ENCODE measurements around the gene STX11.

The STX11 gene

DNA sequence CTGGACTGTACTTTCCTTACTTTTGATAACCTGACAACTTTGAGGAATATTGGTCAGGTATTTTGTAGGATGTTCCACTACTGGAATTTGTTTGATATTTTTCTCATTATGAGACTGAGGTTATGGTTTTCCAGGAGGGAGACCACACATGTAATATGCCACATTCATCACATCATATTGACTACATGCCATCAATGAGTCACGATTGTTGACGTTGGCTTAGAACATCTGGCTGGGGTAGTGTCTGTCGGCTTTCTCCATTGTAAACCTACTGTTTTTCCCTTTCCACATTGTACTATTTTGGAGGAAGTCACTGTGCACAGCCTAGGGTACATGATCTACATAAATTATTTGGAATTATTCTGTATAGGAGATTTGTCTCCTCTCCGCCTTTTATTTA, 1.4 kb upstream of the STX11 start:
- peak in 1 of 2 donors; percentile 53 for DNase-seq (ENCODE audit: low read depth in 2 of 2)
- TF ChIP-seq, protein P1, sequence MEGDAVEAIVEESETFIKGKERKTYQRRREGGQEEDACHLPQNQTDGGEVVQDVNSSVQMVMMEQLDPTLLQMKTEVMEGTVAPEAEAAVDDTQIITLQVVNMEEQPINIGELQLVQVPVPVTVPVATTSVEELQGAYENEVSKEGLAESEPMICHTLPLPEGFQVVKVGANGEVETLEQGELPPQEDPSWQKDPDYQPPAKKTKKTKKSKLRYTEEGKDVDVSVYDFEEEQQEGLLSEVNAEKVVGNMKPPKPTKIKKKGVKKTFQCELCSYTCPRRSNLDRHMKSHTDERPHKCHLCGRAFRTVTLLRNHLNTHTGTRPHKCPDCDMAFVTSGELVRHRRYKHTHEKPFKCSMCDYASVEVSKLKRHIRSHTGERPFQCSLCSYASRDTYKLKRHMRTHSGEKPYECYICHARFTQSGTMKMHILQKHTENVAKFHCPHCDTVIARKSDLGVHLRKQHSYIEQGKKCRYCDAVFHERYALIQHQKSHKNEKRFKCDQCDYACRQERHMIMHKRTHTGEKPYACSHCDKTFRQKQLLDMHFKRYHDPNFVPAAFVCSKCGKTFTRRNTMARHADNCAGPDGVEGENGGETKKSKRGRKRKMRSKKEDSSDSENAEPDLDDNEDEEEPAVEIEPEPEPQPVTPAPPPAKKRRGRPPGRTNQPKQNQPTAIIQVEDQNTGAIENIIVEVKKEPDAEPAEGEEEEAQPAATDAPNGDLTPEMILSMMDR (IDR thresholded peaks at IDR 0.05; ENCODE audit: low read depth, low read length) = no peak

GRCh38 chr6:144149558-144149893, 791 bp upstream of the STX11 start:
- TF ChIP-seq, protein P1 (IDR thresholded peaks at IDR 0.05; ENCODE audit: low read depth, low read length) = no peak
- DNase-seq (ENCODE audit: low read depth in 2 of 2) = no peak
- peak overlapping the region; percentile 71 to 80 for H3K4me3 ChIP-seq (replicated peaks in 1 of 2; ENCODE audit: low read depth in 2 of 2, low read length in 2 of 2)

More for the DNA sequence above, 1.4 kb upstream of the STX11 start:
- H3K4me3 ChIP-seq (replicated peaks in 1 of 2; ENCODE audit: low read depth in 2 of 2, low read length in 2 of 2) = no peak overlapping the region

GRCh38 chr6:144150710-144151657, 667 bp downstream of the STX11 start:
- peak overlapping the region; percentile 71 to 80 for H3K4me3 ChIP-seq (replicated peaks in 1 of 2; ENCODE audit: low read depth in 2 of 2, low read length in 2 of 2)
- DNase-seq (ENCODE audit: low read depth in 2 of 2) = peak; percentile 17 to 32
- TF ChIP-seq, protein P1 (IDR thresholded peaks at IDR 0.05; ENCODE audit: low read depth, low read length) = peak; percentile 28

- TF ChIP-seq, protein P1 (IDR thresholded peaks at IDR 0.05; ENCODE audit: low read depth, low read length) = no peak
- H3K4me3 ChIP-seq (replicated peaks in 1 of 2; ENCODE audit: low read depth in 2 of 2, low read length in 2 of 2) = no peak overlapping the region
- DNase-seq (ENCODE audit: low read depth in 2 of 2) = no peak
Measured at GRCh38 chr6:144152334-144152900, 2.1 kb downstream of the STX11 start.

- no peak for DNase-seq (ENCODE audit: low read depth in 2 of 2)
- TF ChIP-seq, protein P1 (IDR thresholded peaks at IDR 0.05; ENCODE audit: low read depth, low read length) = no peak
- no peak overlapping the region for H3K4me3 ChIP-seq (replicated peaks in 1 of 2; ENCODE audit: low read depth in 2 of 2, low read length in 2 of 2)
Measured at GRCh38 chr6:144153260-144153659, 2.9 kb downstream of the STX11 start.

GRCh38 chr6:144153971-144154370, 3.7 kb downstream of the STX11 start:
- no peak for DNase-seq (ENCODE audit: low read depth in 2 of 2)
- TF ChIP-seq, protein P1 (IDR thresholded peaks at IDR 0.05; ENCODE audit: low read depth, low read length) = no peak
- H3K4me3 ChIP-seq (replicated peaks in 1 of 2; ENCODE audit: low read depth in 2 of 2, low read length in 2 of 2) = no peak overlapping the region

Measured in cardiac fibroblast (primary cell).